ENCODE results near the gene ZNF142. TPM values are rescaled to one million over a fixed set of nuclear protein-coding genes. Genes with fewer than 3 reads are reported as not detected.

Gene ZNF142
- total and polyA plus RNA-seq, 11 donors: 10.4 to 46.0 (median 21.3) TPM

DNA sequence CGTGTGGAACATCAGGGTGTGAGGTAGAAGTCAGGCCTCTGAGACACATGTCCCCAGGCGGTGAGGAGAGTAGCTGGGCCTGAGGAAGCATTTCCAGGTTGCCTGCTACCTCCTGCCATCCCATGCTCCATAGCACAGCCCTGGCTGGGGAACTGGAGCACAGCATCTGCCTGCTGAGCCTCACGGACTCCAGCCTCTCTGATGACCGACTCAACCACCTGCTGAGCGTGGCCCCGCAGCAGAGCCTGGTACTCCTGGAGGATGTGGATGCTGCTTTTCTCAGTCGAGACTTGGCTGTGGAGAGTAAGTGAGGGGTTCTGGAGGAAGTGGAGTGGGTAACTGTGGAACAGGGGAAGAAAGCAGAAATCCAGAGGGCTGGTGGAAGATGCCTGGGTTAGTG lies 3.0 kb upstream of the ZNF142 start:
- WGBS, 4 donors: 83 to 90% (median 85%) methylated on average over 7 of the region's 7 CpGs
- ATAC-seq (no peak), DNase-seq (no peak)
- Histone ChIP-seq H3K36me3 (peaks cover 0 to 69% (median 63%) of the 10 kb centered on the region in 9 donors), H3K27ac (no peak overlapping the region), H3K9me3 (no peaks in the 10 kb centered on the region), H3K4me3 (no peak overlapping the region), H3K27me3 (no peaks in the 10 kb centered on the region), H3K4me1 (peaks cover 0 to 26% (median 18%) of the 10 kb centered on the region in 12 donors)
- TF ChIP-seq, protein P1, sequence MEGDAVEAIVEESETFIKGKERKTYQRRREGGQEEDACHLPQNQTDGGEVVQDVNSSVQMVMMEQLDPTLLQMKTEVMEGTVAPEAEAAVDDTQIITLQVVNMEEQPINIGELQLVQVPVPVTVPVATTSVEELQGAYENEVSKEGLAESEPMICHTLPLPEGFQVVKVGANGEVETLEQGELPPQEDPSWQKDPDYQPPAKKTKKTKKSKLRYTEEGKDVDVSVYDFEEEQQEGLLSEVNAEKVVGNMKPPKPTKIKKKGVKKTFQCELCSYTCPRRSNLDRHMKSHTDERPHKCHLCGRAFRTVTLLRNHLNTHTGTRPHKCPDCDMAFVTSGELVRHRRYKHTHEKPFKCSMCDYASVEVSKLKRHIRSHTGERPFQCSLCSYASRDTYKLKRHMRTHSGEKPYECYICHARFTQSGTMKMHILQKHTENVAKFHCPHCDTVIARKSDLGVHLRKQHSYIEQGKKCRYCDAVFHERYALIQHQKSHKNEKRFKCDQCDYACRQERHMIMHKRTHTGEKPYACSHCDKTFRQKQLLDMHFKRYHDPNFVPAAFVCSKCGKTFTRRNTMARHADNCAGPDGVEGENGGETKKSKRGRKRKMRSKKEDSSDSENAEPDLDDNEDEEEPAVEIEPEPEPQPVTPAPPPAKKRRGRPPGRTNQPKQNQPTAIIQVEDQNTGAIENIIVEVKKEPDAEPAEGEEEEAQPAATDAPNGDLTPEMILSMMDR (IDR thresholded peaks at IDR 0.05): no peak
- no peak for TF ChIP-seq POLR2A (IDR thresholded peaks at IDR 0.05)
- intact Hi-C loops (cut with DNase I): no loop called here

DNA sequence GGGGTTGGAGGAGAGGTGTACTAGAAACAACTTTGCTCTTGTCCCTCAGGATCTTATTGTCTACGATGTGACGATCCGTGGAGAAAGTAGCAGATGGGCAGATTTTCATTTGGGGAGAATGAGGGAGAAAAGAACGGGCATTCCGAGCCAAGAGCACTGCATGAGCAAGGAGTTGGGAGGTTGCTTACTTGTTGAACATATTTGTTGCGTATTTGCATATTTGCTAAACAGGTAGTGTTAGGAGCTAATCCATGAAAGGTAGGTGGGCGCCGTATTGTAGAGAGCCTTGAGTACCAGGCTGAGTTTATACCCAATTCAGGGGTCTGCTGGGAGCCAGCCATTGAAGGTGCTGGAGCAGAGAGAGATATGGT lies 550 bp upstream of the ZNF142 start:
- peaks cover 0 to 45% (median 25%) of the 10 kb centered on the region in 12 donors for H3K4me1 ChIP-seq
- H3K9me3 ChIP-seq: no peaks in the 10 kb centered on the region
- intact Hi-C loops (cut with DNase I): loop anchor here in 7 of 10 donors (1.0 to 10.0 kb wide), 8 partner anchors 12 to 255 kb away; partner anchors contain the start of genes CNOT9 (in 3 of the 7), USP37 (in 3 of the 7), RNF25 (in 1 of the 7) and STK36 (in 1 of the 7)
- no peak for DNase-seq
- no peaks in the 10 kb centered on the region for H3K27me3 ChIP-seq
- peak overlapping the region; percentile 60 to 96 (median 88) for H3K4me3 ChIP-seq
- TF ChIP-seq POLR2A (IDR thresholded peaks at IDR 0.05): no peak
- TF ChIP-seq, protein P1 (IDR thresholded peaks at IDR 0.05): no peak
- peaks cover 0 to 65% (median 59%) of the 10 kb centered on the region in 9 donors for H3K36me3 ChIP-seq
- 12 to 26% (median 19%) methylated on average over 8 of the region's 8 CpGs for WGBS, 4 donors
- peak overlapping the region in 11 of 12 donors; percentile 36 to 91 (median 82) for H3K27ac ChIP-seq
- ATAC-seq: no peak

DNA sequence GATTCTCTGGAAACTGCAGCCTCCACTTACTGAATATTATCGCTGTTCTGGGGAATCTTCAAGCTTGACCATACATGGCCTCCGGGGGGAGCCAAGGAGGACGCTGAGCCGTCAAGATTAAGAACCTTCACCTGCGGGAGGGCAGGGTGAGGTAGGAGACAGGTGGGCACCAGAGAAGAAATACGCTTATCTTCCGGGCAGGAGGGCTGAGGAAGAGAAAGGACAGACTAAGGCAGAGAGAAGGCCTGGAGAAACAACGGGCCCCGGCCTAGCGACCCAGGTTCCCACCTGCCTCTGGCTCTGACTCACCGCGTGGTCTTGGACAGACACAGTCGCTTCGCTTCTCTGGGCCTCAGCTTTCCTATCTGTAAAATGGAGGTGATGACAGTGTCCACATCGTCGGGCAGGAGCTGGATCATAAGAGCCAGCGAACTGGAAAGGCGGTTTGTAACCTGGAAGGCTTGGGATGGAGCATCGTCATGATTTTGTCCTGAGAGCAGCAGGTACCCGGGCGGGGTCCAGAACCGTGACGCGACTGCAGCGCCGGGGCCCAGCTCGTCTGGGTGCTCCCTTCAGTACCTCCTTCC lies 659 bp downstream of the ZNF142 start:
- ATAC-seq (no peak), DNase-seq (no peak)
- Histone ChIP-seq H3K27me3 (no peaks in the 10 kb centered on the region), H3K4me3 (peak overlapping the region; percentile 60 to 96 (median 88)), H3K27ac (peak overlapping the region; percentile 45 to 91 (median 82)), H3K4me1 (peaks cover 0 to 45% (median 25%) of the 10 kb centered on the region in 12 donors), H3K36me3 (peaks cover 0 to 65% (median 59%) of the 10 kb centered on the region in 9 donors), H3K9me3 (no peaks in the 10 kb centered on the region)
- intact Hi-C loops (cut with DNase I): loop anchor here in 7 of 10 donors (1.0 to 10.0 kb wide), 8 partner anchors 14 to 254 kb away; partner anchors contain the start of genes CNOT9 (in 3 of the 7), USP37 (in 3 of the 7), RNF25 (in 1 of the 7) and STK36 (in 1 of the 7)
- 3 to 9% (median 4%) methylated on average over 18 to 27 of the region's 27 CpGs for WGBS, 4 donors
- TF ChIP-seq, protein P1 (IDR thresholded peaks at IDR 0.05): peak in 4 of 12 donors; percentile 8 to 34 (median 25)
- TF ChIP-seq POLR2A (IDR thresholded peaks at IDR 0.05): no peak

DNA sequence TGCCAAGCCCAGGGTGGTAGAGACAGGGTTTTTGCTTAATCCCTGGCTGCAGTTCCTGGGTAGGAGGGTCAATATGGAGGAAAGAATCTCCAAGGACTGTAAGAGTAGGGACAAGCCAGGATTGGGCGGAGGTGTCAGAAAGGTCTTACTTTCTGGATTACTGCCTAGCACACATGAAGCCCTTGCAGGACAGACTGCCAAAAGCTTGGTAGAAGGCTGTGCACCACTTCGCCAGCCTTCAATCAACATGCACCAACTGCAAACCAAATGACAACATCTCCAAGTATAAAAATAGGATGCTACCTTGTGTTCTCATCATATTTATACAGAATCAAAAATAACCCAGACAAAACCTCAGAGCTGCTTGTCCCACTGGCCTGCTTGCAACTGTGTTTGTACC lies 3.7 kb downstream of the ZNF142 start:
- no peak for TF ChIP-seq POLR2A (IDR thresholded peaks at IDR 0.05)
- TF ChIP-seq, protein P1 (IDR thresholded peaks at IDR 0.05): no peak
- peaks cover 0 to 43% (median 24%) of the 10 kb centered on the region in 12 donors for H3K4me1 ChIP-seq

More for the DNA sequence above, 3.7 kb downstream of the ZNF142 start:
- H3K27me3 ChIP-seq: no peaks in the 10 kb centered on the region
- H3K27ac ChIP-seq: peak overlapping the region in 11 of 12 donors; percentile 20 to 87 (median 58)
- peak; percentile 53 to 74 (median 65) for ATAC-seq
- H3K4me3 ChIP-seq: no peak overlapping the region
- 56 to 75% (median 64%) methylated on average over 2 of the region's 2 CpGs for WGBS, 4 donors
- DNase-seq: peak in 3 of 5 donors; percentile 37 to 56 (median 45)
- intact Hi-C loops (cut with DNase I): loop anchor here in 7 of 10 donors (5.0 to 10.0 kb wide), 6 partner anchors 81 to 251 kb away; partner anchors contain the start of genes CNOT9 (in 3 of the 7) and USP37 (in 3 of the 7)
- no peaks in the 10 kb centered on the region for H3K9me3 ChIP-seq
- H3K36me3 ChIP-seq: peaks cover 0 to 71% (median 65%) of the 10 kb centered on the region in 9 donors

Data from heart left ventricle (tissue), 16 donors.